C4-2B (cell line): ENCODE data around the gene ALOX5AP.

ENCODE experiments used
- CTCF ChIP-seq: fragments of 450-650 bp; conservative IDR thresholded peaks from 2 replicates; pipeline ENCODE4 v1.5.1; 2017; ENCODE audit warnings: mild to moderate bottlenecking
- ZFX ChIP-seq: fragments of 450-650 bp; IDR thresholded peaks from 2 replicates; pipeline ENCODE4 v1.6.1; 2017

- no peak for TF ChIP-seq CTCF
- TF ChIP-seq ZFX: no peak
These were observed 64.8 kb downstream of the ALOX5AP start for GRCh38 chr13:30800107-30800506.
